Right ventricle myocardium inferior (tissue), 1 donor: ENCODE measurements around the gene FKBP8. TPM values are rescaled to one million over a fixed set of nuclear protein-coding genes. Genes with fewer than 3 reads are reported as not detected.
"Not testable (repeated sequence)": the region's sequence is repeated elsewhere in the genome, so short reads cannot be mapped to it uniquely, and the experiment has no call there.

ENCODE experiments used
- ATAC-seq: fragments of 200-7000 bp; cut with Tn5 transposase; one replicate; pipeline ENCODE4 v1.9.1; 2020; ENCODE audit warnings: mild to moderate bottlenecking, moderate library complexity
- DNase-seq: peaks from one replicate; pipeline ENCODE4 v3.0.0; 2021; ENCODE audit errors: missing footprints
- intact Hi-C: fragments of 100-400 bp; cut with DNase I; formaldehyde crosslinking; loops from one replicate; pipeline ENCODE4 v1.11.0; 2022
- long read RNA-seq: library from polyadenylated mRNA; unstranded; transcript quantifications from one replicate; pipeline ENCODE4 v2.0.0, GENCODE V29; 2021
- total RNA-seq: library from RNA; stranded (reverse); fragmentation: NEBNext Ultra II Directional; extraction: Animal tissue kit (Norgen Biotek cat#: 25700); gene quantifications from one replicate; pipeline ENCODE4 v1.2.1, GENCODE V29; 2021
- donor health status: DM: no; HTN: yes; CAD: no; lungs with severe emphysema.

Gene FKBP8
- total RNA-seq, result 181 TPM
- long read RNA-seq, transcript FKBP8-213 (9 exons, 1,849 nt), result major isoform, 118 of 240 reads
- long read RNA-seq, transcript FKBP8-201 (9 exons, 1,710 nt), result minor isoform, 95 of 240 reads
- long read RNA-seq, partial matches to known transcripts, result 12 of 240 reads
- long read RNA-seq, other reads (novel, unspliced or antisense), result 14 of 240 reads

GRCh38 chr19:18542941-18543813 lies at the start of gene FKBP8:
FKBP8 (minus strand) TSS chr19:18543573; CDS start chr19:18541970, 1,603 bp downstream.
- intact Hi-C loops, result no loop called here
- ATAC-seq, result peak; percentile 98
- peak; percentile 97 for DNase-seq

- intact Hi-C loops, result loop anchor here (5.0 kb wide), 1 partner anchor 80 kb away; no protein-coding TSS in a partner anchor
- ATAC-seq, DNase-seq: not testable (repeated sequence)
Measured at GRCh38 chr19:18592732-18593131, 49.4 kb upstream of the FKBP8 start.

DNA sequence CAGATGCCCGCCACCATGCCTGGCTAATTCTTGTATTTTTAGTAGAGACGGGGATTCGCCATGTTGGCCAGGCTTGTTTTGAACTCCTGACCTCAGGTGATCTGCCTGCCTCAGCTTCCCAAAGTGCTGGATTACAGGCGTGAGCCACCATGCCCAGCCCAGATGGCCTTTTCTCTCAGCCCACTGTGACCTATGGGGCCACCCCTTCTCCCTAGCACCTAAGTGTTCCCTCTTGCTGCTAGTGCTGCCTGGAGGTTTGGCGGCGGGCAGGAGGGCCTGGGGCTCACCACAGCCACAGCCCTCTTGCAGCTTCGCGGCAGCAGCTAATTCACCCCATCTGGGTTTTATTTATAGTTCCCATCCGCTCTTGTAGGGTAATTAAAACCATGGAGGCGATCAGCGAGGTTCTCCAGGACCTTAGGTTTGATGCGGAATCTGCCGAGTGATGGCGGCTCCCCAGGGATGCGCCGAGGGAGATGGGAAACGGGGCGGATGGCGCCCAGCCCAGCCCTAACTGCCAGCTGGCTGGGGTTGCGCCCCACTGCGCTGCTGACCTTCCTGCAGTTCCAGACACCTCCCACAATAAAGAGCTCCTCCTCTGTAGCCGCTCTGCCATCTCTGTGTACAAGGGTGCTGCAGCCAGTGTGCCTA lies 48.5 kb upstream of the FKBP8 start:
- no peak for ATAC-seq
- intact Hi-C loops, result loop anchor here (5.0 kb wide), 1 partner anchor 80 kb away; no protein-coding TSS in a partner anchor
- DNase-seq, result no peak

DNA sequence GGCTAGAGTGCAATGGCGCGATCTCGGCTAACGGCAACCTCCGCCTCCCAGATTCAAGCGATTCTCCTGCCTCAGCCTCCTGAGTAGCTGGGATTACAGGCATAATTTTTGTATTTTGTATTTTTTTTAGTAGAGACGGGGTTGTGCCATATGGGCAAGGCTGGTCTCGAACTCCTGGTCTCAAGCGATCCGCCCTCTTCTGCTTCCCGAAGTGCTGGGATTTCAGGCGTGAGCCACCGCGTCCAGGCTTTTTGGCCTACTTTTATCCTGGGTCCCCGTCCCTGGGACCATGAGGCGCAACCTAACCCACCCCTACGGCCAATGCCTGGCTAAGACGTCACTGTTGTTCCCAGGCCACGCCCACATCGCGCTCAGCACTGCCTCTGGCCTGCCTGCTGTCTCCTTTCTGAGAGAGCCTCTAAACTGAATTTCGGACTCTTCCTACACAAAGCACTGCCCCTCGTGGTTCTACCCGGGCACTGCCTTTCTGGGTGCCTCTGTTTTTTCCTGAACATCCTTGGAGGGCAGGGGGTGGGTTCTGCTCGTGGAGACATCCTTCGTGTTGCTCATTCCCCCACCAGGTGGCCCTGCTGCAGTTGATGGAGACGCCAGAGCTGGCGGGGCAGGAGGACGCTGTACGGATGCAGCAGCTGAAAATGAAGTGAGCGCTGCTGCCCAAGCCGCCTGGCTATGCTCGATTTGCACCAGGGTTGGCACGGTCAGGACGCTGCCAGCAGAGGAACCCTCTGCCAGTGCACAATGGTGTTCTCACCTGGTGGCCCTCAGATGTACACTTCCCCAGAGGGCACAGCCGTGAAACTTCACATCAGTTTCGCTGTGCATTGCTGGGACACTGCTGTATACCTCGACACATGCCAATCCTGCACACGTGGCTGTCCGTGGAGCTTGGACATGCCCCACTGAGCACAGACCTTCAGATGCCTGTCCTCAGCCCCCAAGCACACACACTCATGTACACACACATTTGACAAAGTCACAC lies 47.2 kb upstream of the FKBP8 start:
- no peak for ATAC-seq
- intact Hi-C loops, result loop anchor here (5.0 kb wide), 1 partner anchor 82 kb away; no protein-coding TSS in a partner anchor
- DNase-seq, result no peak

- peak; percentile 87 for DNase-seq
- ATAC-seq, result peak; percentile 59
- intact Hi-C loops, result loop anchor here (5.0 kb wide), 1 partner anchor 83 kb away; no protein-coding TSS in a partner anchor
Measured at GRCh38 chr19:18589380-18590272, 46.3 kb upstream of the FKBP8 start.

- intact Hi-C loops, result no loop called here
- ATAC-seq (peak; percentile 93), DNase-seq (peak; percentile 95)
Measured at GRCh38 chr19:18588611-18589379, 45.4 kb upstream of the FKBP8 start, which contains the start of gene REX1BD. REX1BD (plus strand) TSS chr19:18588798; CDS start chr19:18588802, 4 bp downstream.

DNA sequence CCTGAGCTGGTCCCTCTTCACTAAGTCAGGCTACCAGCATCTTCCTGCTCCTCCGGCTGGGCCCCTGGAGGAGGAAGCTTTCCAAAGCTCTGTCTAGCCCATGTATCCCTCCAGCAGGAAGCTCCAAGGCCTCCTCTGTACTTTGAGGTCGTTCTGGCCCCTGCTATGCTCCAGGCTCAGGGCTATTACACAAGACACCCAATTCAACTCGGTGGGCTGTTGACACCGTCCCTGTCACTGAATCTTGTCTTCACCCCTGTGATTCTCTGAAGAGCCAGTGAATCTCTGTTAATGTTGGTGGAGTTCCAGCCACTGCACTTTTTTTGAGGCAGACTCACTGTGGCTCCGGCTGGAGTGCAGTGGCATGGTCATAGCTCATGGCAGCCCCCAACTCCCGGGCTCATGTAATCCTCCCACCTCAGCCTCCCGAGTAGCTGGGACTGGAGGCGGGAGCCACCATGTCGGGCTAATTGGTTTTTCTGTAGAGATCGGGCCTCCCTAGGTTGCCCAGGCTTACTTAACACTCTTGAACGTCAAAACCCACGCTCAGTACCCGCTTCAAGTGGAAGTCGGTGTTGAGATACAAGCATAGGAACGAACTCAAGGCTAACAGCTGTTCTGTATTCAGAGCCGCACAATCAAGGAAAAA lies 44.7 kb upstream of the FKBP8 start:
- ATAC-seq (peak; percentile 1), DNase-seq (no peak)
- intact Hi-C loops, result no loop called here

- ATAC-seq, result no peak
- DNase-seq, result no peak
- intact Hi-C loops, result no loop called here
Measured at GRCh38 chr19:18587561-18587960, 44.2 kb upstream of the FKBP8 start.

DNA sequence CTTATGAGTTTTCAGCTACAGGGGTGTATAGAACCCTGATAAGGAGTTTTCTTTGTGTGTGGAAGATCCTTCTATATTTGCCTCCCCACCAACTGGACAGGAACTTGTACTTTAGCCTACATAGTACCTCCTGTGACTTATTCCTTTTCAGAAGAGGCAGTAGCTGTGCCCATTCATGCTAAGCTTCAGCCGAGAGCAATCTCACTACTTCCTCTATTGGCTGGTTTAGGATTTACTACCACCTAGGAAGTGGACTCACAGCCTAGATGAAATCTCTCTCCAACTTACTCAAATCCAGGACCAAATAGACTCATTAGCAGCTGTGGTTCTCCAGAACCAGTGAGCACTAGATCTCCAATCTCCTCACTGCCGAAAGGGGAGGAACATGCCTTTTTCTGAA lies 42.9 kb upstream of the FKBP8 start:
- DNase-seq, result no peak
- no peak for ATAC-seq
- intact Hi-C loops, result no loop called here

DNA sequence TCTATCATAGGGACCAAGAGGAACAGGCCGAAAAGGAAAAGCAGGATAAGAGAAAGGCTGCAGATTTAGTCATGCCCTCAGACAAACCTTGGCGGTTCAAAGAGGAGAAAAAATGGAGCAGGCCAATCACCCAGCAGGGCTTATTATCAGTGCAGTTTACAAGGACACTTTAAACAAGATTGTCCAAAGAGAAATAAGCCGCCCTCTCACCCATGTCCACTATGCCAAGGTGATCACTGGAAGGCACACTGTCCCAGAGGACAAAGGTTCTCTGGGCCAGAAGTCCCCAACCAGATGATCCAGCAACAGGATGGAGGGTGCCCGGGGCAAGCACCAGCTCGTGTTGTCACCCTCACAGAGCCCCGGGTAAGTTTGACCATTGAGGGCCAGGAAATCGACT lies 36.9 kb upstream of the FKBP8 start:
- ATAC-seq (no peak), DNase-seq (no peak)
- intact Hi-C loops, result no loop called here

GRCh38 chr19:18577365-18577914 lies 34.1 kb upstream of the FKBP8 start:
- DNase-seq (no peak), ATAC-seq (no peak)
- intact Hi-C loops, result no loop called here

GRCh38 chr19:18576383-18576782 lies 33.0 kb upstream of the FKBP8 start:
- no peak for DNase-seq

GRCh38 chr19:18574691-18575291 lies 31.4 kb upstream of the FKBP8 start:
- DNase-seq (no peak), ATAC-seq (no peak)
- intact Hi-C loops, result loop anchor here (5.0 kb wide), 2 partner anchors 52 to 112 kb away; partner anchors contain the start of gene ELL

More at GRCh38 chr19:18576383-18576782, 33.0 kb upstream of the FKBP8 start:
- intact Hi-C loops, result no loop called here
- no peak for ATAC-seq

GRCh38 chr19:18571564-18572344 lies 28.4 kb upstream of the FKBP8 start, which contains the start of gene UBA52:
UBA52 (plus strand) TSS chr19:18571857; CDS start chr19:18573301, 1,444 bp downstream.
- peak; percentile 96 for ATAC-seq
- DNase-seq, result peak; percentile 98
- intact Hi-C loops, result loop anchor here (1.0 to 5.0 kb wide), 3 partner anchors 49 to 348 kb away; partner anchors contain the start of genes COPE, DDX49 and ELL
